K562 (cell line): ENCODE results near the gene UNC93B1. TPM values are rescaled to one million over a fixed set of nuclear protein-coding genes. Genes with fewer than 3 reads are reported as not detected.

Experiments
- ATAC-seq: fragments of 200-7000 bp; cut with Tn5 transposase; 3 replicates; pipeline ENCODE4 v1.9.1; 2020; ENCODE audit warnings: moderate library complexity
- BruUV-seq: library from RNA; stranded (reverse); fragments of 400-500 nt; replicated peaks from 2 replicates; lab custom pipeline; 2021; lab: Mats Ljungman, UMichigan
- CTCF ChIA-PET: fragments of 300-600 bp; formaldehyde crosslinking; extraction: SDS; loops from one replicate; lab custom pipeline; 2021; ENCODE audit warnings: low intra/inter-chr PET ratio; lab: Yijun Ruan, JAX
- POLR2A ChIA-PET: fragments of 300-600, 350-650 bp; sonication (Branson Sonifier 250); formaldehyde crosslinking; extraction: SDS; loops from one replicate; lab custom pipeline; 2021; ENCODE audit warnings: antibody characterized with exemption, inconsistent platforms; lab: Yijun Ruan, JAX
- DNase-seq, 4 experiments: peaks; one replicate each; pipeline versions ENCODE4 v3.0.0 to v3.0.0-alpha.2; 2011 to 2018; ENCODE audit warnings: low spot score in 3 of 4, mixed read lengths in 3 of 4; ENCODE audit errors: extremely low read depth in 1 of 4
- FAIRE-seq: peaks from 2 replicates; lab custom pipeline; 2011; peaks lifted over from hg19 to GRCh38; lab: Jason Lieb, UNC
- H2AFZ ChIP-seq: 2 replicates; pipeline ENCODE4 v1.6.0; 2011; ENCODE audit warnings: low read depth, low read length, control low read depth, inconsistent platforms
- H3K27ac ChIP-seq: fragments of 200-600 bp; 3 replicates; pipeline ENCODE4 v1.8.0; 2011; ENCODE audit warnings: low read depth, mild to moderate bottlenecking, control low read depth, inconsistent platforms, low read length, moderate library complexity, mixed read lengths; ENCODE audit errors: extremely low read depth
- H3K27me3 ChIP-seq, 2 experiments: fragments of 300-600 bp in 1 of 2; 2 replicates in 1 of 2; 3 replicates in 1 of 2; pipeline versions ENCODE4 v1.6.0 to v1.8.0; 2011; ENCODE audit warnings: inconsistent platforms in 2 of 2, low read length in 2 of 2, mild to moderate bottlenecking in 1 of 2, mixed read lengths in 1 of 2, moderate library complexity in 1 of 2; ENCODE audit not compliant: control insufficient read depth in 2 of 2, insufficient read depth in 2 of 2
- H3K36me3 ChIP-seq: fragments of 300-600 bp; 3 replicates; pipeline ENCODE4 v1.8.0; 2011; ENCODE audit warnings: mild to moderate bottlenecking, low read length, inconsistent platforms; ENCODE audit not compliant: control insufficient read depth, insufficient read depth
- H3K4me1 ChIP-seq, 2 experiments: fragments of 200-600 bp in 1 of 2; replicated peaks in 1 of 2; 2 replicates in 1 of 2; 3 replicates in 1 of 2; pipeline versions ENCODE4 v1.5.1 to v1.8.0; 2011; ENCODE audit warnings: inconsistent platforms in 2 of 2, low read length in 2 of 2, mild to moderate bottlenecking in 1 of 2, mixed read lengths in 1 of 2, moderate library complexity in 1 of 2; ENCODE audit not compliant: control insufficient read depth in 2 of 2, insufficient read depth in 2 of 2
- H3K4me2 ChIP-seq: 2 replicates; pipeline ENCODE4 v1.6.1; 2011; ENCODE audit warnings: low read length, control low read depth, inconsistent platforms, mixed read lengths; ENCODE audit not compliant: insufficient read depth
- H3K4me3 ChIP-seq: fragments of 200-600 bp; sonication (generic), shearing (Covaris generic); 2 replicates; pipeline ENCODE4 v1.5.1; 2016; ENCODE audit warnings: control low read depth, inconsistent platforms
- H3K79me2 ChIP-seq: fragments of 200-600 bp; 3 replicates; pipeline ENCODE4 v1.8.0; 2011; ENCODE audit warnings: low read length, inconsistent platforms; ENCODE audit not compliant: control insufficient read depth, insufficient read depth
- H3K9ac ChIP-seq, 2 experiments: 2 replicates each; pipeline versions ENCODE4 v1.6.0 to v1.6.1; 2011; ENCODE audit warnings: low read depth in 2 of 2, low read length in 2 of 2, control low read depth in 1 of 2, inconsistent platforms in 1 of 2, mild to moderate bottlenecking in 1 of 2, mixed read lengths in 1 of 2; ENCODE audit not compliant: insufficient read depth in 1 of 2
- H3K9me1 ChIP-seq: one replicate; pipeline ENCODE4 v1.6.0; 2011; ENCODE audit warnings: inconsistent platforms, mild to moderate bottlenecking, low read length, moderate library complexity; ENCODE audit not compliant: control insufficient read depth, insufficient read depth
- H3K9me3 ChIP-seq: replicated peaks from 2 replicates; pipeline ENCODE4 v1.5.1; 2011; ENCODE audit warnings: low read depth, low read length, inconsistent platforms; ENCODE audit not compliant: control insufficient read depth, insufficient read depth
- H4K20me1 ChIP-seq: replicated peaks from 2 replicates; pipeline ENCODE4 v1.6.1; 2011; ENCODE audit warnings: low read length, inconsistent platforms, mixed read lengths; ENCODE audit not compliant: control insufficient read depth, insufficient read depth
- CCAR2 ChIP-seq: fragments of 200-400 bp; formaldehyde crosslinking; IDR thresholded peaks from 2 replicates; pipeline ENCODE4 v1.6.1; 2017; ENCODE audit warnings: mild to moderate bottlenecking, low read depth, low read length
- HMG20A ChIP-seq: fragments of 450-650 bp; formaldehyde crosslinking; conservative IDR thresholded peaks from 2 replicates; pipeline ENCODE4 v1.4.0; 2020; ENCODE audit warnings: mild to moderate bottlenecking, mixed read lengths
- IRF9 ChIP-seq: fragments of 450-650 bp; IDR thresholded peaks from 2 replicates; pipeline ENCODE4 v1.6.1; 2016; ENCODE audit warnings: missing biosample characterization, missing genetic modification characterization
- LEF1 ChIP-seq: fragments of 450-650 bp; IDR thresholded peaks from 2 replicates; pipeline ENCODE4 v1.6.1; 2016; ENCODE audit warnings: mild to moderate bottlenecking
- MAFK ChIP-seq: IDR thresholded peaks from 2 replicates; pipeline ENCODE4 v1.6.1; 2011; ENCODE audit warnings: low read length, improper control_type of control experiment
- SRF ChIP-seq, 2 experiments: fragments of 250-450, 450-650 bp in 1 of 2; sonication (Bioruptor Pico) in 1 of 2; sonication (generic) in 1 of 2; formaldehyde crosslinking; IDR thresholded peaks; 2 replicates each; pipeline versions ENCODE4 v1.5.0 to v1.5.1; 2020 to 2022; ENCODE audit warnings: mild to moderate bottlenecking in 1 of 2, missing genetic modification reagents in 1 of 2
- SRSF9 ChIP-seq: fragments of 200-400 bp; formaldehyde crosslinking; IDR thresholded peaks from 2 replicates; pipeline ENCODE4 v1.6.1; 2017; ENCODE audit warnings: low read depth, low read length, borderline replicate concordance
- THRB ChIP-seq: fragments of 450-650 bp; formaldehyde crosslinking; conservative IDR thresholded peaks from 2 replicates; pipeline ENCODE4 v1.4.0; 2022; ENCODE audit warnings: mild to moderate bottlenecking, missing genetic modification characterization
- ZNF280A ChIP-seq: fragments of 450-650 bp; IDR thresholded peaks from 2 replicates; pipeline ENCODE4 v1.6.1; 2018; ENCODE audit warnings: mild to moderate bottlenecking, low read depth; ENCODE audit not compliant: partially characterized antibody
- ZNF644 ChIP-seq: fragments of 200-800 bp; sonication (Bioruptor generic); IDR thresholded peaks from 2 replicates; pipeline ENCODE4 v1.6.1; 2016; ENCODE audit warnings: low read depth, missing genetic modification characterization, missing compliant biosample characterization
- WGBS: fragments of 100-300 bp; shearing (Covaris generic); methylation state at CpG from one replicate; pipeline ENCODE4 v1.1.6; 2016; ENCODE audit warnings: low coverage, mixed read lengths; ENCODE audit not compliant: insufficient coverage; ENCODE audit errors: missing lambda C conversion rate; 5-methylcytosine and 5-hydroxymethylcytosine counted together
- in situ Hi-C: fragments of 300-500 bp; cut with MboI; formaldehyde crosslinking; loops from 4 replicates; pipeline ENCODE4 v1.15.0; 2018; ENCODE audit warnings: inconsistent platforms, mixed read lengths
- intact Hi-C: fragments of 100-400 bp; cut with micrococcal nuclease; formaldehyde crosslinking; loops from 2 replicates; pipeline ENCODE4 v1.14.2; 2022
- polyA plus RNA-seq, 8 experiments: library from polyadenylated mRNA; depleted of rRNA in 4 of 8; stranded (reverse) in 5 of 8; unstranded in 3 of 8; fragments of >200 nt; fragmentation: Nextera tagmentation in 2 of 8; fragmentation: Illumina TruSeq in 1 of 8; extraction: Ambion mirVana in 2 of 8; extraction: Trizol in 1 of 8; gene quantifications; 2 replicates each; pipeline versions ENCODE4 v1.2.1 to v1.2.3, GENCODE V29; 2011 to 2014; ENCODE audit warnings: inconsistent platforms in 1 of 8, missing spikeins in 1 of 8
- total RNA-seq, 7 experiments: library from RNA; depleted of rRNA in 6 of 7; stranded (reverse); fragments of >200 nt in 6 of 7; fragmentation: Illumina TruSeq in 2 of 7; extraction: Trizol in 2 of 7; gene quantifications; 2 replicates each; pipeline versions ENCODE4 v1.2.1 to v1.2.3, GENCODE V29; 2011 to 2021; ENCODE audit warnings: low replicate concordance in 1 of 7

The UNC93B1 gene
- total and polyA plus RNA-seq, 9 of the 15 experiments (the other 6 are each of a cell fraction or from before 2014, with no cell fraction given) = 0.10 to 13.6 (median 6.5) TPM

GRCh38 chr11:68011051-68011943 lies 7.4 kb upstream of the UNC93B1 start:
- no peak for ATAC-seq
- Histone ChIP-seq H3K4me2 (no peak overlapping the region), H3K27me3 (no peaks in the 10 kb centered on the region), H3K4me1 (peaks cover 22 to 63% of the 10 kb centered on the region in 2 experiments), H4K20me1 (peaks cover 3% of the 10 kb centered on the region; the same call in 1 of the 2 replicates), H3K9ac (peak overlapping the region in 1 of 2 experiments; percentile 14; a peak in 1 of 4 replicates), H2AFZ (no peak overlapping the region), H3K9me3 (no peaks in the 10 kb centered on the region), H3K27ac (no peak overlapping the region), H3K79me2 (no peaks in the 10 kb centered on the region), H3K9me1 (no peaks in the 10 kb centered on the region), H3K36me3 (no peaks in the 10 kb centered on the region), H3K4me3 (no peak overlapping the region)
- no TSS peak for BruUV-seq
- intact Hi-C loops (no loop called here), in situ Hi-C loops (no loop called here)
- no peak for FAIRE-seq
- CTCF ChIA-PET = no interaction called here
- no peak for DNase-seq
- POLR2A ChIA-PET = interaction anchor here (1.2 to 1.3 kb wide), 4 partner anchors 11 to 18 kb away, joined by 3 to 6 read pairs (median 3); no protein-coding TSS in a partner anchor
- 76% methylated on average over 16 of the region's 16 CpGs for WGBS
- TF ChIP-seq ZNF280A (no peak), MAFK (no peak), SRF (CRISPR knock-in tag; IDR thresholded peaks at IDR 0.05) (no peak), ZNF644 (tag) (no peak), SRSF9 (no peak), THRB (CRISPR knock-in tag) (no peak), HMG20A (CRISPR knock-in tag) (no peak), CCAR2 (no peak), LEF1 (no peak), IRF9 (tag) (peak; percentile 52; the same call in 1 of the 2 replicates)
